Spleen (tissue), 11 donors: ENCODE measurements around the gene FASN. TPM values are rescaled to one million over a fixed set of nuclear protein-coding genes. Genes with fewer than 3 reads are reported as not detected.
A peak's percentile ranks its signal among the peaks of the same experiment; 100 is the strongest.

ENCODE experiments used
- DNase-seq: peaks from one replicate; pipeline ENCODE4 v3.0.0-alpha.2; 2020
- H3K27ac ChIP-seq, 8 donors: fragments of 200-600 bp; sonication (generic) in 7 of 8; 1 replicate in 4 of 8; 2 replicates in 4 of 8; pipeline versions ENCODE4 v1.5.0 to v1.8.0; 2016 to 2021; ENCODE audit warnings: inconsistent platforms in 4 of 8, mild to moderate bottlenecking in 4 of 8, moderate library complexity in 1 of 8
- H3K27me3 ChIP-seq, 7 donors: fragments of 200-600 bp; sonication (generic) in 6 of 7; replicated peaks in 1 of 7; 1 replicate in 4 of 7; 2 replicates in 3 of 7; pipeline versions ENCODE4 v1.5.0 to v1.8.0; 2016 to 2021; ENCODE audit warnings: inconsistent platforms in 3 of 7, mild to moderate bottlenecking in 1 of 7
- H3K36me3 ChIP-seq, 6 donors: fragments of 200-600 bp; sonication (generic) in 5 of 6; 1 replicate in 4 of 6; 2 replicates in 2 of 6; pipeline versions ENCODE4 v1.5.0 to v1.8.0; 2016 to 2021; ENCODE audit warnings: inconsistent platforms in 2 of 6
- H3K4me1 ChIP-seq, 6 donors: fragments of 200-600 bp; sonication (generic) in 5 of 6; 1 replicate in 3 of 6; 2 replicates in 3 of 6; pipeline versions ENCODE4 v1.5.0 to v1.8.0; 2016 to 2021; ENCODE audit warnings: inconsistent platforms in 3 of 6
- H3K4me3 ChIP-seq, 8 donors: fragments of 200-600 bp; sonication (generic) in 7 of 8; 1 replicate in 4 of 8; 2 replicates in 4 of 8; pipeline versions ENCODE4 v1.5.0 to v1.8.0; 2016 to 2021; ENCODE audit warnings: inconsistent platforms in 4 of 8, mild to moderate bottlenecking in 4 of 8, moderate library complexity in 2 of 8
- H3K9me3 ChIP-seq, 8 donors: fragments of 200-600 bp; sonication (generic) in 7 of 8; 1 replicate in 4 of 8; 2 replicates in 4 of 8; pipeline versions ENCODE4 v1.5.0 to v1.8.0; 2016 to 2021; ENCODE audit warnings: inconsistent platforms in 4 of 8
- POLR2A ChIP-seq, 3 donors: fragments of 450-650 bp; IDR thresholded peaks; one replicate each; pipeline ENCODE4 v1.5.1; 2017; ENCODE audit warnings: antibody characterized with exemption in 3 of 3, mild to moderate bottlenecking in 1 of 3
- POLR2AphosphoS5 ChIP-seq, 3 donors: sonication (generic); formaldehyde crosslinking; IDR thresholded peaks; one replicate each; pipeline ENCODE4 v1.5.1; 2017; ENCODE audit warnings: antibody characterized with exemption in 3 of 3
- WGBS, 5 donors: extraction: QIAGEN DNeasy Blood & Tissue Kit in 3 of 5; methylation state at CpG; one replicate each; pipeline versions ENCODE4 v1.1.5 to v1.1.7; 2013 to 2018; 5-methylcytosine and 5-hydroxymethylcytosine counted together
- intact Hi-C: fragments of 100-400 bp; cut with DNase I; formaldehyde crosslinking; loops from one replicate; pipeline ENCODE4 v1.15.0; 2023; ENCODE audit warnings: low total_unique reads
- polyA plus RNA-seq, 3 donors: library from polyadenylated mRNA; stranded (reverse); fragments of 200-250 nt; gene quantifications; one replicate each; pipeline ENCODE4 v1.2.1, GENCODE V29; 2013
- total RNA-seq, 7 donors: library from RNA; depleted of rRNA in 3 of 7; stranded (reverse); fragments of >200 nt in 3 of 7; fragmentation: NEBNext Ultra II Directional in 4 of 7; extraction: Animal tissue kit (Norgen Biotek cat#: 25700) in 4 of 7; gene quantifications; one replicate each; pipeline versions ENCODE4 v1.1.0 to v1.2.1, GENCODE V29; 2016 to 2021
- TF ChIP-seq, protein P1 (sequence below), 11 experiments: fragments of 200-600 bp in 7 of 11; fragments of 450-650 bp in 4 of 11; sonication (generic) in 4 of 11; IDR thresholded peaks in 8 of 11; conservative IDR thresholded peaks in 3 of 11; 1 replicate in 7 of 11; 2 replicates in 4 of 11; pipeline versions ENCODE4 v1.4.0 to v1.8.0; 2016 to 2021; ENCODE audit warnings: antibody characterized with exemption in 11 of 11, inconsistent platforms in 4 of 11, mild to moderate bottlenecking in 1 of 11
- donor health status: healthy with polysubstance abuse.
- donor health status: DM: no; HTN: no; CAD: no; lungs with moderate emphysema.
- donor health status: DM: no; HTN: no; CAD: no.
- donor health status: Bipolar disorder and iron deficiency.
- donor health status: healthy.
- donor health status: DM: no; HTN: no; CAD: no.
- donor health status: DM: yes; HTN: yes; CAD: no.

Gene FASN
- total and polyA plus RNA-seq, 10 donors, result 9.3 to 45.2 (median 21.3) TPM

DNA sequence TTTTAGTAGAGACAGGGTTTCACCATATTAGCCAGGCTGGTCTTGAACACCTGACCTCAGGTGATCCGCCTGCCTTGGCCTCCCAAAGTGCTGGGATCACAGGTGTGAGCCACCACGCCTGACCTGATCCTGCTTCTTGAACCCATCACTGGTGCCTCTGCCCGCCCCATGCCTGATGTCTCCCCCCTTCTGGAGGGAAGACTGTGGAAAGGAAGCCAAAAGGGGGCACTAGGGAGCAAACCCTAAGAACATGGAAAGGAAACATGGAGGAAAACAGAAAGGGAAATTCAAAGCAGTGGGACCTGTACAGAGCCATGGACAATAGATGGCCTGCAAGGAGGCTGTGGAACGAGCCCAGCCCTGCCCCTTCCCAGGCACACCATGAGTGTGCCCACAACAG, 31.1 kb upstream of the FASN start:
- intact Hi-C loops, result no loop called here
- Histone ChIP-seq H3K4me3 (no peak overlapping the region), H3K9me3 (no peaks in the 10 kb centered on the region), H3K27ac (no peak overlapping the region), H3K36me3 (peaks cover 0 to 20% (median 0%) of the 10 kb centered on the region in 6 donors), H3K4me1 (peaks cover 0 to 11% (median 0%) of the 10 kb centered on the region in 6 donors), H3K27me3 (no peaks in the 10 kb centered on the region)
- 91 to 98% (median 92%) methylated on average over 4 of the region's 4 CpGs for WGBS, 5 donors
- TF ChIP-seq, protein P1, sequence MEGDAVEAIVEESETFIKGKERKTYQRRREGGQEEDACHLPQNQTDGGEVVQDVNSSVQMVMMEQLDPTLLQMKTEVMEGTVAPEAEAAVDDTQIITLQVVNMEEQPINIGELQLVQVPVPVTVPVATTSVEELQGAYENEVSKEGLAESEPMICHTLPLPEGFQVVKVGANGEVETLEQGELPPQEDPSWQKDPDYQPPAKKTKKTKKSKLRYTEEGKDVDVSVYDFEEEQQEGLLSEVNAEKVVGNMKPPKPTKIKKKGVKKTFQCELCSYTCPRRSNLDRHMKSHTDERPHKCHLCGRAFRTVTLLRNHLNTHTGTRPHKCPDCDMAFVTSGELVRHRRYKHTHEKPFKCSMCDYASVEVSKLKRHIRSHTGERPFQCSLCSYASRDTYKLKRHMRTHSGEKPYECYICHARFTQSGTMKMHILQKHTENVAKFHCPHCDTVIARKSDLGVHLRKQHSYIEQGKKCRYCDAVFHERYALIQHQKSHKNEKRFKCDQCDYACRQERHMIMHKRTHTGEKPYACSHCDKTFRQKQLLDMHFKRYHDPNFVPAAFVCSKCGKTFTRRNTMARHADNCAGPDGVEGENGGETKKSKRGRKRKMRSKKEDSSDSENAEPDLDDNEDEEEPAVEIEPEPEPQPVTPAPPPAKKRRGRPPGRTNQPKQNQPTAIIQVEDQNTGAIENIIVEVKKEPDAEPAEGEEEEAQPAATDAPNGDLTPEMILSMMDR (IDR thresholded peaks at IDR 0.05 in 8 of 11, conservative IDR thresholded peaks at IDR 0.05 in 3 of 11), result no peak
- no peak for TF ChIP-seq POLR2AphosphoS5 (IDR thresholded peaks at IDR 0.05)
- DNase-seq, result no peak

DNA sequence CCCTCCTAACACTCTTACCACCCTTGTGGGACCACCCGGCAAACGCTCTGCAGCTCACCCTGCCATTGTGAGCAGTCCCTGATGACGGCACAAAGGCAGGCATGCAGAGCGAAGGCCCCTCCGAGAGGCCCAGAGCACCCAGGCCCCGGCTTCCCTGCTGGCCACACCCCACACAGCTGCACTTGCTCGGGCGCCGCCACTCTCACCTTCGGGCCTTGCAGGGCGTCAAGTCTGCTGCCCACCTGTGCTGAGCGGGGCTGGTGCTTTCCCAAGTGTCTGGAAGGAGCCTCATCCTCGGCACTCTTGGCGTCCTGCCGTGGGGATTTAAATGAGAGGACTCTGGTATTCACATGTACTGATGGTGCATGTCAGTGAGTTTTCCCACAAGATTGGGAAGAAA, 30.3 kb upstream of the FASN start:
- no peak for DNase-seq
- WGBS, 5 donors, result 87 to 100% (median 89%) methylated on average over 3 to 15 of the region's 15 CpGs
- Histone ChIP-seq H3K36me3 (peaks cover 0 to 23% (median 0%) of the 10 kb centered on the region in 6 donors), H3K9me3 (no peaks in the 10 kb centered on the region), H3K4me1 (peaks cover 0 to 11% (median 0%) of the 10 kb centered on the region in 6 donors), H3K27me3 (no peaks in the 10 kb centered on the region), H3K4me3 (no peak overlapping the region), H3K27ac (peak overlapping the region in 2 of 8 donors; percentile 78 to 85)
- TF ChIP-seq, protein P1 (IDR thresholded peaks at IDR 0.05 in 8 of 11, conservative IDR thresholded peaks at IDR 0.05 in 3 of 11), result no peak
- TF ChIP-seq POLR2A (IDR thresholded peaks at IDR 0.05), result no peak
- intact Hi-C loops, result no loop called here

DNA sequence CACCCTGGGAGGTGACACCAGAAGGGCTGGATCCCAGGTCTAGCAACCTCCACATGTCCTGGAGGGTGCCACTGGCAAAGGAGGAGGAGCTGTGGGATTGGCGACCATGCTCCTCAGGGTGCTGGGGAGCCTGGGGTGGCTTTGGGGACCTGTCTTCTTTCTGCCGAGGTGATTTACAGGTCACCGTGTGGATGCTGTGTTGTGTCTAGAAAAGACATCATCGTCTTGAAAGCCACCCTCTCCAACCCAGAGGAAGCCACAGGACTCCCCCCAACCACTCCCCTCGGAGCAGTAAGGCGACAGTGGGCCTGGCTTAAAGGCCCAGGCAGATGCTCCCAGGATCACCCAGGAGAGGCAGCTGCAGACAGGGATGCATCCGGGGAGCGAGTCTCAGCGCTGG, 29.7 kb upstream of the FASN start:
- no peak for DNase-seq
- H3K4me3 ChIP-seq, result no peak overlapping the region
- TF ChIP-seq POLR2AphosphoS5 (IDR thresholded peaks at IDR 0.05) (no peak), POLR2A (IDR thresholded peaks at IDR 0.05) (no peak)
- TF ChIP-seq, protein P1 (IDR thresholded peaks at IDR 0.05 in 8 of 11, conservative IDR thresholded peaks at IDR 0.05 in 3 of 11), result no peak
- H3K36me3 ChIP-seq, result peaks cover 0 to 24% (median 0%) of the 10 kb centered on the region in 6 donors
- no peaks in the 10 kb centered on the region for H3K27me3 ChIP-seq
- WGBS, 5 donors, result 84 to 100% (median 90%) methylated on average over 4 to 9 of the region's 9 CpGs
- no peaks in the 10 kb centered on the region for H3K9me3 ChIP-seq
- intact Hi-C loops, result no loop called here
- H3K27ac ChIP-seq, result peak overlapping the region in 4 of 8 donors; percentile 41 to 85 (median 76)
- H3K4me1 ChIP-seq, result peaks cover 0 to 11% (median 0%) of the 10 kb centered on the region in 6 donors

DNA sequence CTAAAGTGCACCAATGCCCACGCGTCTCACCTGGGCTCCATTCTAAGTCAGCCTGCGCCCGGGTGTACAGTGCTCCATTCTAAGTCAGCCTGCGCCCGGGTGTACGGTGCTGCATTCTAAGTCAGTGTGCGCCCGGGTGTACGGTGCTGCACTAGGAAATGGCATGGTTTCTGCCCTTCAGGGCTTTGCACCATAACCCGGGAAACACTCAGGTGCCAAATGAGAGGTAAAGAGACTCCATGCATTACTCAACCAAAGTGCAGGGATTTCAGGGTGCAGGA, 29.2 kb upstream of the FASN start:
- no peak for TF ChIP-seq POLR2A (IDR thresholded peaks at IDR 0.05)
- TF ChIP-seq, protein P1 (IDR thresholded peaks at IDR 0.05 in 8 of 11, conservative IDR thresholded peaks at IDR 0.05 in 3 of 11), result no peak
- no peak for TF ChIP-seq POLR2AphosphoS5 (IDR thresholded peaks at IDR 0.05)
- H3K4me1 ChIP-seq, result peaks cover 0 to 11% (median 0%) of the 10 kb centered on the region in 6 donors
- H3K4me3 ChIP-seq, result no peak overlapping the region
- H3K27me3 ChIP-seq, result no peaks in the 10 kb centered on the region
- no peaks in the 10 kb centered on the region for H3K9me3 ChIP-seq
- WGBS, 5 donors, result 76 to 85% (median 81%) methylated on average over 10 to 11 of the region's 11 CpGs; no CpG with 5 or more reads in 1 of the 5 donors
- no peak for DNase-seq
- peaks cover 0 to 28% (median 0%) of the 10 kb centered on the region in 6 donors for H3K36me3 ChIP-seq
- peak overlapping the region in 5 of 8 donors; percentile 41 to 85 (median 74) for H3K27ac ChIP-seq
- intact Hi-C loops, result no loop called here
